Measurements from ENCODE around the gene TAX1BP1. TPM values are rescaled to one million over a fixed set of nuclear protein-coding genes. Genes with fewer than 3 reads are reported as not detected.

Gene TAX1BP1
- total RNA-seq, 6 experiments from 2014 or later, result 39.2 to 63.8 (median 47.4) TPM

DNA sequence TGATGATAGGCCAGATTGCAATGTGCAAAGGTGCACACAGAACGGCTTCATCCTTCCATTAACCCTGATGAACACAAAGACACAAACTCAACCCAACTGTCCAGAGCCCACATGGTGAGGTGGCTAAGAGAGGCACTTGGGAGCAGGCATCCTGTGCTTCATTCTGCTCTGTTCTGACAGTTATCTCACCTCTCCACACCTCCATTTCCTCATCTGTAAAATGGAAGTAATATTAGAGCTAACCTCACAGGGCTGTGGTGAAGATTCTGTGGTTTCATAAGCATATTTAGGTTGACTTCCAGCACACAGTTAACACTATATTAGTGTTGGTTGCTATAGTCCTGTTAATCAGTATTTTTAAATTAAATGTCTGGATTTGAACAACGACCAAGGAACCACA lies 126.3 kb downstream of the TAX1BP1 start:
- ATAC-seq (no peak), DNase-seq (no peak)
- intact Hi-C loops (cut with DNase I), result no loop called here
- H3K27ac ChIP-seq, result no peak overlapping the region
- no peaks in the 10 kb centered on the region for H3K36me3 ChIP-seq
- H3K9me3 ChIP-seq, result no peaks in the 10 kb centered on the region
- H3K4me3 ChIP-seq, result no peak overlapping the region
- TF ChIP-seq, protein P1, sequence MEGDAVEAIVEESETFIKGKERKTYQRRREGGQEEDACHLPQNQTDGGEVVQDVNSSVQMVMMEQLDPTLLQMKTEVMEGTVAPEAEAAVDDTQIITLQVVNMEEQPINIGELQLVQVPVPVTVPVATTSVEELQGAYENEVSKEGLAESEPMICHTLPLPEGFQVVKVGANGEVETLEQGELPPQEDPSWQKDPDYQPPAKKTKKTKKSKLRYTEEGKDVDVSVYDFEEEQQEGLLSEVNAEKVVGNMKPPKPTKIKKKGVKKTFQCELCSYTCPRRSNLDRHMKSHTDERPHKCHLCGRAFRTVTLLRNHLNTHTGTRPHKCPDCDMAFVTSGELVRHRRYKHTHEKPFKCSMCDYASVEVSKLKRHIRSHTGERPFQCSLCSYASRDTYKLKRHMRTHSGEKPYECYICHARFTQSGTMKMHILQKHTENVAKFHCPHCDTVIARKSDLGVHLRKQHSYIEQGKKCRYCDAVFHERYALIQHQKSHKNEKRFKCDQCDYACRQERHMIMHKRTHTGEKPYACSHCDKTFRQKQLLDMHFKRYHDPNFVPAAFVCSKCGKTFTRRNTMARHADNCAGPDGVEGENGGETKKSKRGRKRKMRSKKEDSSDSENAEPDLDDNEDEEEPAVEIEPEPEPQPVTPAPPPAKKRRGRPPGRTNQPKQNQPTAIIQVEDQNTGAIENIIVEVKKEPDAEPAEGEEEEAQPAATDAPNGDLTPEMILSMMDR (IDR thresholded peaks at IDR 0.05), result no peak
- TF ChIP-seq POLR2A (IDR thresholded peaks at IDR 0.05), result no peak
- no peaks in the 10 kb centered on the region for H3K27me3 ChIP-seq
- WGBS (ENCODE audit: insufficient coverage, low coverage, low lambda C conversion rate, missing lambda C conversion rate), result 43% methylated on average over 2 of the region's 2 CpGs
- H3K4me1 ChIP-seq, result no peaks in the 10 kb centered on the region

DNA sequence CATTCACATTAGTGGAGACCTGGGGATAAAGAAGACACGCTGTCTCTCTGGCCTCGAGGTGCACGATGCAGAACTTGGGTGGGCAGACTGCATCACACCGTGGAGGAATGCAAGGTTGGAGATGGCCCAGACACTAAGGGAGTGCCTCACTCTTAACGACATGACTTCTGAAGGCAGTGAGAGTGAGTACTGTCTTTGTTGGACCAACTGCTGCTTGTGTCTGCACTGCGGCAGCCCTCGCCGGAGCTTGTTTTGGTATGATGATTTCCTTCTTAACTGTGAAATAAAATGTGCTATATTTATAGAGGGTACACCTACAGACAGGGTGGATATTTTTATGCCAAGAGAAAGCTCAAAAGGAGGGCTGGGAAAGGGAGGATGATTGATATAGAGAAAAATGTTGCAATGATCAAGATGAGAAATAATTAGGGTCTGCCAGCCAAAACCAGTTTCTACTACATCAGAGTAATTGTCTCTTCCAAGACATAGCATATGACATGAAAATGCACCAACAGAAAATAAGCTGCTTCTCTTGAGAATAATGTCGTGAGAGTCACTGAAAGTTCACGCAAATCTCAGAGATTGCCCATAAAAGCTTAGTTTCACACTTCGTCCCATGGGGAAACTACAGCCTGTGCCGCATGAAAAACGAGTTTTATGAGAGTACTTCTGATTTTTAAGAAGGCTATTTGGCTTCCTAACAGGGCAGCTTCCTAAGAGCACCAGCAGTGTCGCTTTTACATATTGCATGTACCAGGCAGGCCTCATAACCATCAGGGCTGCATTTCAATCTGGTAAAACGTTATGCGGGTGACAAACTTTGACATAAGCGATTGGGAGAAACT lies 127.1 kb downstream of the TAX1BP1 start:
- Histone ChIP-seq H3K36me3 (no peaks in the 10 kb centered on the region), H3K4me3 (no peak overlapping the region), H3K27ac (no peak overlapping the region), H3K4me1 (no peaks in the 10 kb centered on the region), H3K27me3 (no peaks in the 10 kb centered on the region), H3K9me3 (no peaks in the 10 kb centered on the region)
- TF ChIP-seq POLR2A (IDR thresholded peaks at IDR 0.05), result no peak
- TF ChIP-seq, protein P1 (IDR thresholded peaks at IDR 0.05), result no peak
- intact Hi-C loops (cut with DNase I), result no loop called here
- DNase-seq (no peak), ATAC-seq (no peak)
- 89% methylated on average over 16 of the region's 17 CpGs for WGBS (ENCODE audit: insufficient coverage, low coverage, low lambda C conversion rate, missing lambda C conversion rate)

DNA sequence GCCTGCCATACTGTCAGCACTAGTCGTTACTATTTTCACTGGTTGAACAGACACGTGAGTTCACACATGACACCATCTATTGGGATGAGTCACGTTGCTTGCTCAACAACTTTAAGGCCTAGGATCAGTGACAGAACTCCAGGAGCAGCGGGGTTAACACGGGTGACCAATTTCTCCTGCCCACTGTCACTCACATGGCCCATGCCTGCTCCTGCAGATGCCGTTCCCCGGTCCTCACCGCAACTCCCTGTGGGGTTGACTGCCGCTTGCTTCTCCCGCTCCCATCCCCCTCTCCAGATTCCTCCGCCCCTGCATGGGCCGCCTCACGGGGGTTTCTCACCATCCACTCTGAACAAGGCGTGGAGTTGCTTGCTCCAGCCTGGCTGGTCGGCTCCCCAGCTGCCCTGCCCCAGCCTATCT lies 128.2 kb downstream of the TAX1BP1 start:
- intact Hi-C loops (cut with DNase I), result no loop called here
- Histone ChIP-seq H3K27me3 (no peaks in the 10 kb centered on the region), H3K4me1 (peaks cover 0 to 2% (median 0%) of the 10 kb centered on the region in 4 donors), H3K27ac (no peak overlapping the region), H3K4me3 (no peak overlapping the region), H3K36me3 (no peaks in the 10 kb centered on the region), H3K9me3 (no peaks in the 10 kb centered on the region)
- TF ChIP-seq, protein P1 (IDR thresholded peaks at IDR 0.05), result no peak
- TF ChIP-seq POLR2A (IDR thresholded peaks at IDR 0.05), result no peak
- WGBS (ENCODE audit: insufficient coverage, low coverage, low lambda C conversion rate, missing lambda C conversion rate), result 97% methylated on average over 8 of the region's 15 CpGs
- DNase-seq, result no peak
- ATAC-seq, result no peak

DNA sequence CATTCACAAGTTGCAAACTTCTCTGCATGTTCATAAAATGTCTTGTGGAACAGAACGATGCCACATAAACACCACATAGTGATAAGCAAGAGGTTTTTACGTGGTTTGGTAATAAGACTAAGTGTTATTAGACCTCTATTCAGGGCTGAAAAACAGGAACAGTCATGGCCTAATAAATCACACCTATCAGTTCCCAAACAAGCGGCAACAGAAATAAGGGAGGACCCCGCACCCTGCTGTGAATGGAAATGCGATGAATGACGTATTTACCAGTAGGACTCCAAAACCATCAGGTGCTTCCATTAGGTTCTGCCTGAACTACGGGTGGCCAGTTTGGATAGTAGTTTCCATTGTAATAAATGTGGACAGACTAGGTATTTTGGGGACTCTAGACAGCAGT lies 129.1 kb downstream of the TAX1BP1 start:
- ATAC-seq, result no peak
- no peak for TF ChIP-seq POLR2A (IDR thresholded peaks at IDR 0.05)
- TF ChIP-seq, protein P1 (IDR thresholded peaks at IDR 0.05), result no peak
- WGBS (ENCODE audit: insufficient coverage, low coverage, low lambda C conversion rate, missing lambda C conversion rate), result 88% methylated on average over 6 of the region's 7 CpGs
- intact Hi-C loops (cut with DNase I), result no loop called here
- H3K27ac ChIP-seq, result no peak overlapping the region
- no peaks in the 10 kb centered on the region for H3K27me3 ChIP-seq
- peaks cover 0 to 11% (median 2%) of the 10 kb centered on the region in 4 donors for H3K4me1 ChIP-seq
- no peak for DNase-seq
- H3K4me3 ChIP-seq, result no peak overlapping the region
- H3K9me3 ChIP-seq, result no peaks in the 10 kb centered on the region
- no peaks in the 10 kb centered on the region for H3K36me3 ChIP-seq
